K562 (cell line): ENCODE measurements around the gene SUV39H2. TPM values are rescaled to one million over a fixed set of nuclear protein-coding genes. Genes with fewer than 3 reads are reported as not detected.
A peak's percentile ranks its signal among the peaks of the same experiment; 100 is the strongest.

Experiments used
- BRF2 ChIP-seq: IDR thresholded peaks from 3 replicates; pipeline ENCODE4 v1.6.1; 2011; ENCODE audit warnings: borderline replicate concordance, mild to moderate bottlenecking; ENCODE audit not compliant: insufficient read length, insufficient read depth
- CBX3 ChIP-seq, 2 experiments: IDR thresholded peaks; 1 replicate in 1 of 2; 2 replicates in 1 of 2; pipeline ENCODE4 v1.6.1; 2012; ENCODE audit warnings: inconsistent platforms in 2 of 2, low read length in 2 of 2, borderline replicate concordance in 1 of 2, control low read depth in 1 of 2
- KLF10 ChIP-seq: fragments of 250-450 bp; sonication (Bioruptor Pico); IDR thresholded peaks from 2 replicates; pipeline ENCODE4 v1.6.1; 2021; ENCODE audit warnings: matching md5 sums
- MAFF ChIP-seq: IDR thresholded peaks from 2 replicates; pipeline ENCODE4 v1.6.1; 2012; ENCODE audit warnings: low read length, improper control_type of control experiment
- NCOA6 ChIP-seq: fragments of 450-650 bp; IDR thresholded peaks from 2 replicates; pipeline ENCODE4 v1.6.1; 2017; ENCODE audit warnings: mild to moderate bottlenecking
- REST ChIP-seq, 2 experiments: fragments of 450-650 bp; formaldehyde crosslinking in 1 of 2; IDR thresholded peaks; 2 replicates each; pipeline versions ENCODE4 v1.4.0 to v1.6.1; 2014 to 2020; ENCODE audit warnings: mild to moderate bottlenecking in 2 of 2, borderline replicate concordance in 1 of 2, low read depth in 1 of 2
- RFX7 ChIP-seq: fragments of 250-450 bp; sonication (Bioruptor Pico); IDR thresholded peaks from 2 replicates; pipeline ENCODE4 v1.5.1; 2021; ENCODE audit warnings: mild to moderate bottlenecking
- SMARCA5 ChIP-seq: fragments of 450-650 bp; IDR thresholded peaks from 2 replicates; pipeline ENCODE4 v1.6.1; 2016
- TCF15 ChIP-seq: fragments of 250-450 bp; sonication (Bioruptor Pico); IDR thresholded peaks from 2 replicates; pipeline ENCODE4 v1.8.0; 2022; ENCODE audit warnings: moderate library complexity, mild to moderate bottlenecking, inconsistent platforms
- ZNF175 ChIP-seq: fragments of 200-800 bp; sonication (Bioruptor generic); IDR thresholded peaks from 2 replicates; pipeline ENCODE4 v1.6.1; 2016; ENCODE audit warnings: low read depth, mild to moderate bottlenecking, missing genetic modification characterization, missing compliant biosample characterization
- ZNF445 ChIP-seq: fragments of 250-450 bp; sonication (Bioruptor Pico); IDR thresholded peaks from 2 replicates; pipeline ENCODE4 v1.4.0; 2020; ENCODE audit warnings: low read depth, mild to moderate bottlenecking, moderate library complexity
- ZNF780A ChIP-seq: fragments of 250-450 bp; sonication (Bioruptor Pico); IDR thresholded peaks from 2 replicates; pipeline ENCODE4 v1.5.0; 2021; ENCODE audit warnings: mild to moderate bottlenecking
- polyA plus RNA-seq, 8 experiments: library from polyadenylated mRNA; depleted of rRNA in 4 of 8; stranded (reverse) in 5 of 8; unstranded in 3 of 8; fragments of >200 nt; fragmentation: Nextera tagmentation in 2 of 8; fragmentation: Illumina TruSeq in 1 of 8; extraction: Ambion mirVana in 2 of 8; extraction: Trizol in 1 of 8; gene quantifications; 2 replicates each; pipeline versions ENCODE4 v1.2.1 to v1.2.3, GENCODE V29; 2011 to 2014; ENCODE audit warnings: inconsistent platforms in 1 of 8, missing spikeins in 1 of 8
- total RNA-seq, 7 experiments: library from RNA; depleted of rRNA in 6 of 7; stranded (reverse); fragments of >200 nt in 6 of 7; fragmentation: Illumina TruSeq in 2 of 7; extraction: Trizol in 2 of 7; gene quantifications; 2 replicates each; pipeline versions ENCODE4 v1.2.1 to v1.2.3, GENCODE V29; 2011 to 2021; ENCODE audit warnings: low replicate concordance in 1 of 7
- TF ChIP-seq, protein P1 (sequence below): sonication (generic); formaldehyde crosslinking; IDR thresholded peaks from 2 replicates; pipeline ENCODE4 v1.8.0; 2022; ENCODE audit warnings: missing genetic modification reagents, mild to moderate bottlenecking, borderline replicate concordance

Gene SUV39H2
- total and polyA plus RNA-seq, 9 of the 15 experiments (the other 6 are each of a cell fraction or from before 2014, with no cell fraction given), result 24.1 to 54.3 (median 41.3) TPM

GRCh38 chr10:14837757-14838581 lies 40.7 kb upstream of the SUV39H2 start, which contains the start of the genes CDNF, HSPA14 and MSANTD7 (continued):
- TF ChIP-seq SMARCA5, result no peak
- no peak for TF ChIP-seq ZNF780A (CRISPR knock-in tag)
- TF ChIP-seq ZNF445, result no peak
- TF ChIP-seq KLF10 (CRISPR knock-in tag), result no peak
- no peak for TF ChIP-seq TCF15 (CRISPR knock-in tag)
- no peak for TF ChIP-seq RFX7 (CRISPR knock-in tag)
- TF ChIP-seq REST (IDR thresholded peaks at IDR 0.05; ENCODE audit: borderline replicate concordance), result no peak
- peak; percentile 60; the same call in 1 of the 2 replicates for TF ChIP-seq REST (CRISPR knock-in tag; IDR thresholded peaks at IDR 0.05; ENCODE audit: low read depth)
- no peak for TF ChIP-seq BRF2
- TF ChIP-seq, protein P1, sequence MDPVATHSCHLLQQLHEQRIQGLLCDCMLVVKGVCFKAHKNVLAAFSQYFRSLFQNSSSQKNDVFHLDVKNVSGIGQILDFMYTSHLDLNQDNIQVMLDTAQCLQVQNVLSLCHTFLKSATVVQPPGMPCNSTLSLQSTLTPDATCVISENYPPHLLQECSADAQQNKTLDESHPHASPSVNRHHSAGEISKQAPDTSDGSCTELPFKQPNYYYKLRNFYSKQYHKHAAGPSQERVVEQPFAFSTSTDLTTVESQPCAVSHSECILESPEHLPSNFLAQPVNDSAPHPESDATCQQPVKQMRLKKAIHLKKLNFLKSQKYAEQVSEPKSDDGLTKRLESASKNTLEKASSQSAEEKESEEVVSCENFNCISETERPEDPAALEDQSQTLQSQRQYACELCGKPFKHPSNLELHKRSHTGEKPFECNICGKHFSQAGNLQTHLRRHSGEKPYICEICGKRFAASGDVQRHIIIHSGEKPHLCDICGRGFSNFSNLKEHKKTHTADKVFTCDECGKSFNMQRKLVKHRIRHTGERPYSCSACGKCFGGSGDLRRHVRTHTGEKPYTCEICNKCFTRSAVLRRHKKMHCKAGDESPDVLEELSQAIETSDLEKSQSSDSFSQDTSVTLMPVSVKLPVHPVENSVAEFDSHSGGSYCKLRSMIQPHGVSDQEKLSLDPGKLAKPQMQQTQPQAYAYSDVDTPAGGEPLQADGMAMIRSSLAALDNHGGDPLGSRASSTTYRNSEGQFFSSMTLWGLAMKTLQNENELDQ (CRISPR knock-in tag), result no peak
- no peak for TF ChIP-seq MAFF
- TF ChIP-seq ZNF175 (CRISPR knock-in tag), result no peak
- no peak for TF ChIP-seq CBX3 (IDR thresholded peaks at IDR 0.05; ENCODE audit: borderline replicate concordance in 1 of 2, low read length in 2 of 2)
- TF ChIP-seq NCOA6, result no peak
